CD14-positive monocyte (primary cell): Measurements from ENCODE around the gene RGS14. TPM values are rescaled to one million over a fixed set of nuclear protein-coding genes. Genes with fewer than 3 reads are reported as not detected.
"Not testable (repeated sequence)": the region's sequence is repeated elsewhere in the genome, so short reads cannot be mapped to it uniquely, and the experiment has no call there.

Experiments used
- DNase-seq, 3 donors: peaks; one replicate each; pipeline ENCODE4 v3.0.0-alpha.2; 2011 to 2022
- H2AFZ ChIP-seq: 2 replicates; pipeline ENCODE4 v1.6.0; 2012; ENCODE audit warnings: mild to moderate bottlenecking, low read depth, low read length, inconsistent platforms; ENCODE audit not compliant: insufficient read depth, poor library complexity, severe bottlenecking
- H3K27ac ChIP-seq, 2 donors: 1 replicate in 1 of 2; 2 replicates in 1 of 2; pipeline ENCODE4 v1.5.1; 2012 to 2013; ENCODE audit warnings: low read length in 2 of 2, control low read depth in 1 of 2, inconsistent platforms in 1 of 2, low read depth in 1 of 2, mild to moderate bottlenecking in 1 of 2
- H3K27me3 ChIP-seq, 2 donors: one replicate each; pipeline versions ENCODE4 v1.6.0 to v1.6.1; 2011 to 2013; ENCODE audit warnings: low read length in 2 of 2; ENCODE audit not compliant: control insufficient read depth in 2 of 2, insufficient read depth in 2 of 2
- H3K36me3 ChIP-seq, 2 donors: replicated peaks in 1 of 2; 1 replicate in 1 of 2; 2 replicates in 1 of 2; pipeline versions ENCODE4 v1.5.1 to v1.6.1; 2012 to 2013; ENCODE audit warnings: low read length in 2 of 2, control low read depth in 1 of 2, inconsistent platforms in 1 of 2, mild to moderate bottlenecking in 1 of 2; ENCODE audit not compliant: insufficient read depth in 2 of 2, control insufficient read depth in 1 of 2
- H3K4me1 ChIP-seq, 2 donors: 1 replicate in 1 of 2; 2 replicates in 1 of 2; pipeline versions ENCODE4 v1.5.1 to v1.6.1; 2012 to 2013; ENCODE audit warnings: low read length in 2 of 2, control low read depth in 1 of 2, inconsistent platforms in 1 of 2, mild to moderate bottlenecking in 1 of 2, moderate library complexity in 1 of 2; ENCODE audit not compliant: insufficient read depth in 2 of 2, control insufficient read depth in 1 of 2
- H3K4me2 ChIP-seq: replicated peaks from 2 replicates; pipeline ENCODE3; 2012; ENCODE audit warnings: low read length, moderate library complexity, mild to moderate bottlenecking; ENCODE audit not compliant: poor library complexity, severe bottlenecking; ENCODE audit errors: extremely low read depth
- H3K4me3 ChIP-seq, 3 experiments: fragments of 200-600 bp in 1 of 3; sonication (generic) in 1 of 3; replicated peaks in 1 of 3; 1 replicate in 2 of 3; 2 replicates in 1 of 3; pipeline ENCODE4 v1.5.1; 2011 to 2013; ENCODE audit warnings: low read length in 3 of 3, mild to moderate bottlenecking in 3 of 3, control low read depth in 2 of 3, low read depth in 2 of 3, inconsistent platforms in 1 of 3, moderate library complexity in 1 of 3
- H3K79me2 ChIP-seq: 2 replicates; pipeline ENCODE4 v1.6.0; 2012; ENCODE audit warnings: mild to moderate bottlenecking, control low read depth, inconsistent platforms, low read length, moderate library complexity; ENCODE audit not compliant: insufficient read depth
- H3K9ac ChIP-seq: 2 replicates; pipeline ENCODE4 v1.6.0; 2017; ENCODE audit warnings: low read length, mild to moderate bottlenecking; ENCODE audit not compliant: insufficient read depth, poor library complexity, severe bottlenecking
- H3K9me3 ChIP-seq, 2 donors: replicated peaks in 1 of 2; 1 replicate in 1 of 2; 2 replicates in 1 of 2; pipeline versions ENCODE4 v1.5.1 to v1.6.1; 2012 to 2013; ENCODE audit warnings: low read length in 2 of 2, control low read depth in 1 of 2; ENCODE audit not compliant: control insufficient read depth in 1 of 2, insufficient read depth in 1 of 2
- H4K20me1 ChIP-seq: 2 replicates; pipeline ENCODE4 v1.6.0; 2012; ENCODE audit warnings: mild to moderate bottlenecking, low read length, control low read depth, moderate library complexity; ENCODE audit not compliant: insufficient read depth
- H3K27ac Mint-ChIP-seq, 7 donors: one replicate each; pipeline ENCODE4 v1.8.0; 2020; ENCODE audit warnings: mild to moderate bottlenecking in 7 of 7, mixed read lengths in 7 of 7, moderate library complexity in 6 of 7, inconsistent platforms in 2 of 7
- H3K27me3 Mint-ChIP-seq, 3 donors: one replicate each; pipeline ENCODE4 v1.8.0; 2021 to 2022; ENCODE audit warnings: low read depth in 3 of 3, mild to moderate bottlenecking in 3 of 3, mixed read lengths in 3 of 3, moderate library complexity in 3 of 3, inconsistent platforms in 1 of 3
- H3K36me3 Mint-ChIP-seq, 2 donors: one replicate each; pipeline ENCODE4 v1.8.0; 2020; ENCODE audit warnings: mixed read lengths in 2 of 2, inconsistent platforms in 1 of 2, mild to moderate bottlenecking in 1 of 2
- H3K4me1 Mint-ChIP-seq: one replicate; pipeline ENCODE4 v1.8.0; 2020; ENCODE audit warnings: mild to moderate bottlenecking, mixed read lengths
- H3K4me3 Mint-ChIP-seq, 2 donors: one replicate each; pipeline ENCODE4 v1.8.0; 2020; ENCODE audit warnings: mild to moderate bottlenecking in 2 of 2, mixed read lengths in 2 of 2, moderate library complexity in 1 of 2
- H3K9me3 Mint-ChIP-seq, 7 donors: one replicate each; pipeline ENCODE4 v1.8.0; 2020 to 2022; ENCODE audit warnings: mixed read lengths in 7 of 7, mild to moderate bottlenecking in 6 of 7, moderate library complexity in 6 of 7, inconsistent platforms in 2 of 7
- CTCF ChIP-seq: fragments of 200-600 bp; IDR thresholded peaks from one replicate; pipeline ENCODE4 v1.8.0; 2022; ENCODE audit warnings: antibody characterized with exemption, mild to moderate bottlenecking
- WGBS: methylation state at CpG from one replicate; pipeline ENCODE4 v1.1.5; 2013; ENCODE audit warnings: missing lambda C conversion rate; ENCODE audit not compliant: insufficient coverage; 5-methylcytosine and 5-hydroxymethylcytosine counted together
- intact Hi-C, 2 donors: fragments of 100-400 bp; cut with micrococcal nuclease; formaldehyde crosslinking; loops; one replicate each; pipeline versions ENCODE4 v1.15.0 to v1.15.1; 2023
- polyA plus RNA-seq, 3 donors: library from polyadenylated mRNA; depleted of rRNA in 1 of 3; unstranded in 2 of 3; stranded (reverse) in 1 of 3; fragments of 300-500 nt in 2 of 3; fragments of >200 nt in 1 of 3; fragmentation: Illumina TruSeq in 2 of 3; gene quantifications; 1 replicate in 2 of 3; 2 replicates in 1 of 3; pipeline ENCODE4 v1.2.3, GENCODE V29; 2012 to 2021

Gene RGS14
- polyA plus RNA-seq, 3 donors: 35.4 to 186 (median 43.5) TPM

- peak overlapping the region in 1 of 2 donors; percentile 2 for H3K27ac ChIP-seq
- H3K27me3 ChIP-seq: no peaks in the 10 kb centered on the region
- no peak for TF ChIP-seq CTCF
- peak overlapping the region in 1 of 3 experiments; percentile 96 for H3K4me3 ChIP-seq
- H3K4me2 ChIP-seq: peak overlapping the region; percentile 96
- H3K9ac ChIP-seq: no peak overlapping the region
- Mint-ChIP-seq H3K9me3 (peaks cover 3 to 12% (median 7%) of the 10 kb centered on the region in 7 donors), H3K36me3 (peaks cover 13 to 33% of the 10 kb centered on the region in 2 donors), H3K4me3 (peak overlapping the region; percentile 89 to 95), H3K27ac (peak overlapping the region in 6 of 7 donors; percentile 6 to 86 (median 64)), H3K27me3 (peaks cover 0 to 5% (median 2%) of the 10 kb centered on the region in 3 donors), H3K4me1 (peaks cover 90% of the 10 kb centered on the region)
- peaks cover 91 to 99% of the 10 kb centered on the region in 2 donors for H3K4me1 ChIP-seq
- DNase-seq: no peak
- H3K9me3 ChIP-seq: peaks cover 0 to 7% of the 10 kb centered on the region in 2 donors
- peaks cover 66% of the 10 kb centered on the region for H4K20me1 ChIP-seq
- 94% methylated on average over 3 of the region's 3 CpGs for WGBS
- H3K79me2 ChIP-seq: peaks cover 70% of the 10 kb centered on the region
- H2AFZ ChIP-seq: no peak overlapping the region
- intact Hi-C loops: no loop called here
- peaks cover 6 to 12% of the 10 kb centered on the region in 2 donors for H3K36me3 ChIP-seq
Measured at GRCh38 chr5:177359860-177360259, 2.1 kb downstream of the RGS14 start.

GRCh38 chr5:177360740-177361139 lies 3.0 kb downstream of the RGS14 start:
- Histone ChIP-seq H3K4me2 (peak overlapping the region; percentile 81), H3K9ac (peak overlapping the region; percentile 44), H3K79me2 (peaks cover 79% of the 10 kb centered on the region), H3K4me1 (peaks cover 82 to 90% of the 10 kb centered on the region in 2 donors), H4K20me1 (peaks cover 75% of the 10 kb centered on the region), H3K4me3 (peak overlapping the region in 1 of 3 experiments; percentile 76), H3K36me3 (peaks cover 11 to 21% of the 10 kb centered on the region in 2 donors), H3K27ac (peak overlapping the region; percentile 67 to 86)
- Mint-ChIP-seq H3K4me3 (peak overlapping the region in 1 of 2 donors; percentile 11), H3K4me1 (peaks cover 84% of the 10 kb centered on the region), H3K27ac (peak overlapping the region; percentile 54 to 94 (median 86)), H3K36me3 (peaks cover 16 to 38% of the 10 kb centered on the region in 2 donors)
- DNase-seq, H2AFZ ChIP-seq, intact Hi-C loops, H3K9me3 ChIP-seq, H3K27me3 Mint-ChIP-seq, H3K9me3 Mint-ChIP-seq, H3K27me3 ChIP-seq: not testable (repeated sequence)
- 100% methylated on average over 6 of the region's 7 CpGs for WGBS
